ENCODE data around the gene RCCD1. TPM values are rescaled to one million over a fixed set of nuclear protein-coding genes. Genes with fewer than 3 reads are reported as not detected.

RCCD1 gene
- total RNA-seq (2022; extraction: Qiagen RNA extraction), result 32.2 to 56.5 TPM (median 37.6 TPM) in 5 replicates

GRCh38 chr15:90954712-90955623, at the start of gene RCCD1:
Gene RCCD1 (plus strand): TSS chr15:90954884. CDS start chr15:90956735, 1,851 bp downstream.

GRCh38 chr15:90931828-90932659, 22.6 kb upstream of the RCCD1 start, which contains the start of gene HDDC3:
Gene HDDC3 (minus strand): TSS chr15:90932549. CDS start chr15:90932540, 9 bp downstream.

GRCh38 chr15:90934949-90935751, 19.5 kb upstream of the RCCD1 start, which contains the start of gene UNC45A:
Gene UNC45A (plus strand): TSS chr15:90935285. CDS start chr15:90935325, 40 bp downstream.

GRCh38 chr15:90994417-90995311, 40.0 kb downstream of the RCCD1 start, which contains the start of gene PRC1:
Gene PRC1 (minus strand): TSS chr15:90994535. CDS start chr15:90994417, 118 bp downstream.

Other genes with a start within 250 kb of the RCCD1 start
- 12.2 to 15.2 TPM (median 12.5 TPM) in 5 replicates for gene BLM, start 237.5 kb upstream of the RCCD1 start, total RNA-seq (2022; extraction: Qiagen RNA extraction)
- 48.3 to 63.3 TPM (median 56.3 TPM) in 5 replicates for gene FURIN, start 86.3 kb upstream of the RCCD1 start, total RNA-seq (2022; extraction: Qiagen RNA extraction)
- gene FES, start 70.4 kb upstream of the RCCD1 start, total RNA-seq (2022; extraction: Qiagen RNA extraction), result 0.83 to 1.1 TPM (median 0.84 TPM) in 5 replicates
- gene MAN2A2, start 51.6 kb upstream of the RCCD1 start, total RNA-seq (2022; extraction: Qiagen RNA extraction), result 20.9 to 29.3 TPM (median 28.8 TPM) in 5 replicates
- 26.8 to 38.6 TPM (median 34.3 TPM) in 5 replicates for gene HDDC3, start 22.3 kb upstream of the RCCD1 start, total RNA-seq (2022; extraction: Qiagen RNA extraction)
- 53.3 to 72.4 TPM (median 53.6 TPM) in 5 replicates for gene UNC45A, start 19.6 kb upstream of the RCCD1 start, total RNA-seq (2022; extraction: Qiagen RNA extraction)
- gene PRC1, start 39.7 kb downstream of the RCCD1 start, total RNA-seq (2022; extraction: Qiagen RNA extraction), result 182 to 271 TPM (median 197 TPM) in 5 replicates
- gene VPS33B, start 67.7 kb downstream of the RCCD1 start, total RNA-seq (2022; extraction: Qiagen RNA extraction), result 11.9 to 16.5 TPM (median 14.7 TPM) in 5 replicates
- gene SV2B, start 145.4 kb downstream of the RCCD1 start, total RNA-seq (2022; extraction: Qiagen RNA extraction), result 0.05 to 0.14 TPM (median 0.08 TPM) in 5 replicates

Data from A549 treated with Hydrocortisone at 1 μM for 4 hours (cell line).